Transverse colon (tissue), 4 donors: ENCODE results near the gene CASP9. TPM values are rescaled to one million over a fixed set of nuclear protein-coding genes. Genes with fewer than 3 reads are reported as not detected.

Source experiments
- DNase-seq: peaks from one replicate; pipeline ENCODE4 v3.0.0-alpha.2; 2019
- H3K27ac ChIP-seq, 4 donors: fragments of 200-600 bp; sonication (generic); 2 replicates each; pipeline ENCODE4 v1.5.1; 2016 to 2018; ENCODE audit warnings: inconsistent platforms in 4 of 4
- H3K27me3 ChIP-seq: fragments of 200-600 bp; sonication (generic); 2 replicates; pipeline ENCODE4 v1.5.1; 2017; ENCODE audit warnings: inconsistent platforms
- H3K36me3 ChIP-seq, 4 donors: fragments of 200-600 bp; sonication (generic); 2 replicates each; pipeline ENCODE4 v1.5.1; 2017 to 2019; ENCODE audit warnings: inconsistent platforms in 4 of 4
- H3K4me1 ChIP-seq, 4 donors: fragments of 200-600 bp; sonication (generic); 2 replicates each; pipeline ENCODE4 v1.5.1; 2017 to 2020; ENCODE audit warnings: inconsistent platforms in 4 of 4
- H3K4me3 ChIP-seq, 4 donors: fragments of 200-600 bp; sonication (generic); 1 replicate in 1 of 4; 2 replicates in 3 of 4; pipeline versions ENCODE4 v1.5.1 to v1.6.1; 2017 to 2019; ENCODE audit warnings: inconsistent platforms in 4 of 4
- H3K9me3 ChIP-seq, 2 donors: fragments of 200-600 bp; sonication (generic); 2 replicates each; pipeline ENCODE4 v1.5.1; 2017 to 2019; ENCODE audit warnings: inconsistent platforms in 2 of 2
- EP300 ChIP-seq: sonication (generic); formaldehyde crosslinking; IDR thresholded peaks from one replicate; pipeline ENCODE4 v1.6.1; 2017; ENCODE audit warnings: antibody characterized with exemption, low read depth
- POLR2A ChIP-seq: fragments of 450-650 bp; IDR thresholded peaks from one replicate; pipeline ENCODE4 v1.6.1; 2016; ENCODE audit warnings: antibody characterized with exemption, mild to moderate bottlenecking, moderate library complexity
- POLR2AphosphoS5 ChIP-seq, 3 donors: sonication (generic); formaldehyde crosslinking; IDR thresholded peaks; one replicate each; pipeline ENCODE4 v1.6.1; 2016; ENCODE audit warnings: antibody characterized with exemption in 3 of 3
- WGBS, 2 donors: methylation state at CpG; one replicate each; pipeline ENCODE4 v1.1.5; 2018; ENCODE audit warnings: low coverage in 1 of 2; 5-methylcytosine and 5-hydroxymethylcytosine counted together
- in situ Hi-C, 4 donors: fragments of 200-750 bp; cut with MboI; loops; one replicate each; pipeline versions ENCODE4 v1.15.0 to v1.15.1; 2017; ENCODE audit warnings: low sequenced_read_pairs in 3 of 4, low pct_ligation_motif_present in 1 of 4, low pct_unique_long_range_greater_than_20kb in 1 of 4
- intact Hi-C: fragments of 100-400 bp; cut with DNase I; formaldehyde crosslinking; loops from one replicate; pipeline ENCODE4 v1.15.1; 2023; ENCODE audit warnings: low total_unique reads
- total RNA-seq, 4 donors: library from RNA; depleted of rRNA; stranded (reverse); fragments of >200 nt; gene quantifications; one replicate each; pipeline ENCODE4 v1.1.0, GENCODE V29; 2016
- TF ChIP-seq, protein P1 (sequence below), 5 experiments: fragments of 200-600 bp in 3 of 5; fragments of 450-650 bp in 2 of 5; sonication (generic) in 3 of 5; IDR thresholded peaks; 1 replicate in 2 of 5; 2 replicates in 3 of 5; pipeline ENCODE4 v1.5.1; 2016 to 2017; ENCODE audit warnings: antibody characterized with exemption in 5 of 5, inconsistent platforms in 3 of 5, mild to moderate bottlenecking in 2 of 5, moderate library complexity in 1 of 5

Gene CASP9
- total RNA-seq, 4 donors from 2014 or later = 19.1 to 151 (median 25.2) TPM

GRCh38 chr1:15456313-15456954, 67.6 kb downstream of the CASP9 start, which contains the start of gene CELA2A:
CELA2A (plus strand) TSS chr1:15456732; CDS start chr1:15456754, 22 bp downstream.
- Histone ChIP-seq H3K4me3 (no peak within 1 kb of the TSS), H3K9me3 (no peaks in the 10 kb centered on the region), H3K36me3 (no peaks in the 10 kb centered on the region), H3K27ac (no peak within 1 kb of the TSS), H3K4me1 (no peaks in the 10 kb centered on the region), H3K27me3 (no peaks in the 10 kb centered on the region)
- in situ Hi-C loops (no loop called here), intact Hi-C loops (no loop called here)
- 81 to 86% methylated on average over 6 to 8 of the region's 8 CpGs for WGBS, 2 donors
- no peak for DNase-seq
- TF ChIP-seq EP300 (no peak), POLR2A (no peak), POLR2AphosphoS5 (IDR thresholded peaks at IDR 0.05) (no peak)
- TF ChIP-seq, protein P1, sequence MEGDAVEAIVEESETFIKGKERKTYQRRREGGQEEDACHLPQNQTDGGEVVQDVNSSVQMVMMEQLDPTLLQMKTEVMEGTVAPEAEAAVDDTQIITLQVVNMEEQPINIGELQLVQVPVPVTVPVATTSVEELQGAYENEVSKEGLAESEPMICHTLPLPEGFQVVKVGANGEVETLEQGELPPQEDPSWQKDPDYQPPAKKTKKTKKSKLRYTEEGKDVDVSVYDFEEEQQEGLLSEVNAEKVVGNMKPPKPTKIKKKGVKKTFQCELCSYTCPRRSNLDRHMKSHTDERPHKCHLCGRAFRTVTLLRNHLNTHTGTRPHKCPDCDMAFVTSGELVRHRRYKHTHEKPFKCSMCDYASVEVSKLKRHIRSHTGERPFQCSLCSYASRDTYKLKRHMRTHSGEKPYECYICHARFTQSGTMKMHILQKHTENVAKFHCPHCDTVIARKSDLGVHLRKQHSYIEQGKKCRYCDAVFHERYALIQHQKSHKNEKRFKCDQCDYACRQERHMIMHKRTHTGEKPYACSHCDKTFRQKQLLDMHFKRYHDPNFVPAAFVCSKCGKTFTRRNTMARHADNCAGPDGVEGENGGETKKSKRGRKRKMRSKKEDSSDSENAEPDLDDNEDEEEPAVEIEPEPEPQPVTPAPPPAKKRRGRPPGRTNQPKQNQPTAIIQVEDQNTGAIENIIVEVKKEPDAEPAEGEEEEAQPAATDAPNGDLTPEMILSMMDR (IDR thresholded peaks at IDR 0.05) = no peak

DNA sequence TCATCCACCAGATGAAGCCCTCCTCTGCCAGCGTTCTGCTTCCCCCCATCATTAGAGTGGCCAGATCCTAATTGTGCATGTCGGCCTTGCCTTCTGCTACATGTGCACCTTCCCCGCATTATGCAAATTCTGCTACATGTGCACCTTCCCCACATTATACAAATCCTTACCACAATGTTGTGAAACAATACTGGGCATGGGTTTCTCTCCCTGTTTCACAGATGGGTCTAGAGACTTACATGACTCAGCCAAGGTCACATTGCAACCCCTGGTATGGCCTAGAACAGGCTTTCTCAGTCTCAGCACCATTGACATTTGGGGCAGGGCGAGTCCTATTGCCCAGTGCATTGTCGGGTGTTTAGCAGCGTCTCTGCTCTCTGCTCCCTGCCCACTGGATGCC, 68.5 kb downstream of the CASP9 start:
- Histone ChIP-seq H3K4me1 (no peaks in the 10 kb centered on the region), H3K27ac (no peak overlapping the region), H3K36me3 (no peaks in the 10 kb centered on the region), H3K4me3 (no peak overlapping the region), H3K27me3 (no peaks in the 10 kb centered on the region), H3K9me3 (no peaks in the 10 kb centered on the region)
- intact Hi-C loops = no loop called here
- TF ChIP-seq POLR2AphosphoS5 (IDR thresholded peaks at IDR 0.05) = no peak
- no peak for TF ChIP-seq POLR2A
- TF ChIP-seq, protein P1 (IDR thresholded peaks at IDR 0.05) = no peak
- 79 to 80% methylated on average over 1 to 6 of the region's 6 CpGs for WGBS, 2 donors
- in situ Hi-C loops = no loop called here
- DNase-seq = no peak

DNA sequence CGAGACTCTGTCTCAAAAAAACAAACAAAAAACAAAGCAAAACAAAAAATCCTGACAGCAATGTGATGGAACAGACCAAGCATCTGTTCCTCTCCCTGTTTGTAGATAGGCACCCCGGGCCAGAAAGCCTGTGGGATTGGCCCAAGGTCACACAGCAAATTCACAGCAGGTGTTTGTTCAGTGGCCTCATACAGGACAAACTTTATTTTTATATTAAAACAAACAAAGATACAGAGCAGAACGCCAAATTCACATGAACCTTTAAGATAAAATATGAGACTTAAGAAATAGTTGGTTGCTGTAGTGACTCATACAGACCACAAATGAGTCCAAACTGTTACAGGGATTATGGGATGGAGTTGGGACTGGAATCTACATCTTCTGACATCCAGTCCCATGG, 69.8 kb downstream of the CASP9 start:
- TF ChIP-seq POLR2A (no peak), POLR2AphosphoS5 (IDR thresholded peaks at IDR 0.05) (no peak), EP300 (no peak)
- TF ChIP-seq, protein P1 (IDR thresholded peaks at IDR 0.05) = no peak
- intact Hi-C loops (no loop called here), in situ Hi-C loops (no loop called here)
- Histone ChIP-seq H3K4me1 (no peaks in the 10 kb centered on the region), H3K9me3 (no peaks in the 10 kb centered on the region), H3K27ac (no peak overlapping the region), H3K27me3 (no peaks in the 10 kb centered on the region), H3K36me3 (no peaks in the 10 kb centered on the region), H3K4me3 (no peak overlapping the region)
- DNase-seq = no peak
- 55% methylated on average over 3 of the region's 3 CpGs; no CpG with 5 or more reads in 1 of the 2 donors for whole genome bisulfite sequencing, 2 donors

GRCh38 chr1:15453734-15454133, 70.3 kb downstream of the CASP9 start:
- no peaks in the 10 kb centered on the region for H3K4me1 ChIP-seq
- TF ChIP-seq POLR2AphosphoS5 (IDR thresholded peaks at IDR 0.05) = no peak
- TF ChIP-seq, protein P1 (IDR thresholded peaks at IDR 0.05) = no peak
- no peak for TF ChIP-seq EP300
- no peak for TF ChIP-seq POLR2A
- no peak for DNase-seq
- in situ Hi-C loops (no loop called here), intact Hi-C loops (no loop called here)
- WGBS, 2 donors = 73 to 93% methylated on average over 5 to 11 of the region's 11 CpGs
- no peaks in the 10 kb centered on the region for H3K36me3 ChIP-seq
- H3K4me3 ChIP-seq = no peak overlapping the region
- H3K27me3 ChIP-seq = no peaks in the 10 kb centered on the region
- H3K9me3 ChIP-seq = no peaks in the 10 kb centered on the region
- H3K27ac ChIP-seq = no peak overlapping the region
